ENCODE measurements around the gene AGAP1.
A peak's percentile ranks its signal among the peaks of the same experiment; 100 is the strongest.

AGAP1 gene

DNA sequence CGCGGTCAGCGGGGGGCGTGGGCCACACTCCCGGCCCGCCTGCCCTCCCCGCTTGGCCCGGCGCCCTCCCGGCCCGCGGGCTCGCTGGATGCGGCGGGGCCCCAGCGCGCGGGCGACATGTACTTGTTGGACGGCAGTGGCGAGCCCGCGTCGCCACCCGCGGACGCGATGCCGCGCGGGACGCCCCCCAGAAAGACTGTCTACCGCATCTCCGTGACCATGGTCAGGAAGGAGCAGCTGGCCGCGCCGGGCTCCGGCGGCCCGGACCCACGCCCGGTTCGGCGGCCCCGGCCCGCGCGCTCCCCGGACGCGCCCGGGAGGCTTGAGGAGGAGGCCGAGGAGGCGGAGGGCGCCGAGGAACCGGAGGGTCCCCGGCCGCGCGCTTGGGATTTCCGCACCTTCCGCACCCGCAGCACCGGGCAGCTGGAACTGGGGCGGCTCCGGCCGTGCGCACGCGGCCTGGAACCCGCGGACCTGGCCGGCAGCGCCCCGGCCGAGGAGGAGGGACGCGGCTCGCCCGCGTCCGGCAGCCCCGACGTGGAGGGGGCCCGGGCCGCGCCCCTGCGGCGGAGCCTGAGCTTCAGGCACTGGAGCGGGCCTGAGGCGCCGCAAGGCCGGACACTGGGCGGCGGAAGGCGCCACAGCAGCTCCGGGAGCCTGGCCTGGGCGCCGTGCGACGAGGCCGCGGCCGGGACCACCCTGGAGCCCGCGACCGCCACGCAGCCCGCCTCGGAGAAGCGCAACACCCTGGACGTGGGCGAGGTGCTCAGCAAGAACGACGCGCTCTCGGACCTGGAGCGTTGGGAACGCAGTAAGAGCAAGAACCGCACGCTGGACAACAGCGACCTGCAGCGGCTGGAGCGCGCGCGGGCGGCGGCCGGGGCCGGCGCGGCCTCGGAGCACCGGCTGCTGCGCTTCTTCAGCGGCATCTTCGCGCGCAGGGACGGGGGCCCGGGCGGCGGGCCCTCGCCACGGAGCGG is 176.4 kb downstream of the AGAP1 start:
- TF ChIP-seq, protein P1, sequence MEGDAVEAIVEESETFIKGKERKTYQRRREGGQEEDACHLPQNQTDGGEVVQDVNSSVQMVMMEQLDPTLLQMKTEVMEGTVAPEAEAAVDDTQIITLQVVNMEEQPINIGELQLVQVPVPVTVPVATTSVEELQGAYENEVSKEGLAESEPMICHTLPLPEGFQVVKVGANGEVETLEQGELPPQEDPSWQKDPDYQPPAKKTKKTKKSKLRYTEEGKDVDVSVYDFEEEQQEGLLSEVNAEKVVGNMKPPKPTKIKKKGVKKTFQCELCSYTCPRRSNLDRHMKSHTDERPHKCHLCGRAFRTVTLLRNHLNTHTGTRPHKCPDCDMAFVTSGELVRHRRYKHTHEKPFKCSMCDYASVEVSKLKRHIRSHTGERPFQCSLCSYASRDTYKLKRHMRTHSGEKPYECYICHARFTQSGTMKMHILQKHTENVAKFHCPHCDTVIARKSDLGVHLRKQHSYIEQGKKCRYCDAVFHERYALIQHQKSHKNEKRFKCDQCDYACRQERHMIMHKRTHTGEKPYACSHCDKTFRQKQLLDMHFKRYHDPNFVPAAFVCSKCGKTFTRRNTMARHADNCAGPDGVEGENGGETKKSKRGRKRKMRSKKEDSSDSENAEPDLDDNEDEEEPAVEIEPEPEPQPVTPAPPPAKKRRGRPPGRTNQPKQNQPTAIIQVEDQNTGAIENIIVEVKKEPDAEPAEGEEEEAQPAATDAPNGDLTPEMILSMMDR (conservative IDR thresholded peaks at IDR 0.05): peak; percentile 61
- peak overlapping the region; percentile 73 for H3K27ac ChIP-seq

DNA sequence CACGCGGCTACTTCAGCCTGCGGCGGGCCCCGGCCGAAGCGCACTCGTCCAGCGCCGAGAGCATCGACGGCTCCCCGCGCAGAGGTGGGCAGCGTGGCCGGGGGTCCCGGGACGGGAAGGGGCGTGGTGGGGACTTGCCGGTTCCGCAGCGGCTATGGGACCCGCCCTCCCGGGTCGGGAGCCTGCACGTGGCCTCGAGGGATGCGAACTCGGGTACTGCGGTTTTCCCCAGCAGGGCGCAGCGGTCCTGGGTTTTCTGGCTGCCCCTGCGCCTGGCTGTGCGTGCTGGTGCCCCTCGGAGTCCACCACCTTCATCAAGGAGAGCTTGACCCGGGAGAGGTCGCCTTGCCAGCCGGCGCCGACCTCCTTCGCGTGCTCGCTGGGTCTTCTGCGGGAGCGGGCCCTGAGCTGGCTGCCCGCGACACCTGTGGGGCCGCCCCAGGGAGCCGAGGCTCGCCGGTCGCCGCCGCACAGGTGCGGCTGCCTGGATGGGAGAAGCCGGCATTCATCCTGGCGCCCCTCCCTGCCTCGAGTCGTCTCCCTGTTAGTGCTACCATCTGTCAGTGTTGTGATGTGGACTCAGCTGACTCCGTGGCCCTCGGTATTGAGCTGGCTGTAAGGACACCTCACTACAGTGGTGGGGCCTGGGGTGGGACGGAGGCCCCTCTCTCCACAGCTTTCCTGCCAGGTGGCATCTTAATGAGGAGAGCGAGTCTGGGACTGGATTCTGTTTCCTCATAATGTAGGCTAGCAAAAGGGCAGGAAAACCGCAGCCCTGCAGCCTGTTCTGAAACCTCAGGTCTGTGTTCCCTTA is 177.3 kb downstream of the AGAP1 start:
- no peak overlapping the region; the same call in 1 of the 2 replicates for H3K27ac ChIP-seq
- TF ChIP-seq, protein P1 (conservative IDR thresholded peaks at IDR 0.05): 0 out of 2 replicates have a peak, but pooled peaks have one; percentile 9

DNA sequence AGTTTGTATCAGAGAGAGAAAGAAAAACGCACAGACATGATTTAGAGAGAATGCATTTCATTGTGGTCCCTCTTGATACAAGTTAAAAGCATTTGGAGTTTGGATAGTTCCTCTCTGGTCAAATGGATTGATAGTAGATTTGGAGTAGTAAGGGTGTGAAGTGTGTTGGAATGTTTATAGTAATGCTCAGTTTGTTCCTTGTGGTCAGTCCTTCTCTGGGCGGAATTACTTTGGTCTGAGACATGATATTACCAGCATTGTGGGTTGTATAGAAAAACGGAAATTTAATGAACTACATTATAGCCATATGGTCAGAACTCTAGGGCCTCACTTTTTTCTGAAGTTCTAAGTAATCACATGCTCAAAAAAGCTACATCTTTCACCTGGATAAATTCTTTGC is 178.9 kb downstream of the AGAP1 start:
- TF ChIP-seq, protein P1 (conservative IDR thresholded peaks at IDR 0.05): no peak

DNA sequence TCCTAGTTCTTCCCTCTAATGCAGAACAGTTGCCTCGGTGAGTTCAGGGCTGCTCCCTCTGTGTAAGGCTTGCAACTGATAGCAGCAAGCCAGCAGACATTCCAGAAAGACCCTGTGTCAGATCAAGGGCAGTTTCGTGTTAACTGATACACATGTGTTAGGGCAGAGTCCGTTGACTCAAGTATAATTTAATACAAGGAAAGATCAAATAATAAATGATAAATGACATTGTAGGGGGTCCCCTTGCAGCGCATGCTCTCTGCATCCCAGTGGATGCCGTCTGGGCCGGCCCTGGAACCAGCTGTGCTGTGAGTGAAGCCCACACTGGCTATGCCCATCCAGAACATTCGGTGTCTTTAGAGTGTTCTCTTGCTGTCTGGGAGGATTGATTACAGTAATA is 180.3 kb downstream of the AGAP1 start:
- TF ChIP-seq, protein P1 (conservative IDR thresholded peaks at IDR 0.05): no peak
- no peak overlapping the region for H3K27ac ChIP-seq

More for the DNA sequence above, 178.9 kb downstream of the AGAP1 start:
- no peak overlapping the region for H3K27ac ChIP-seq

DNA sequence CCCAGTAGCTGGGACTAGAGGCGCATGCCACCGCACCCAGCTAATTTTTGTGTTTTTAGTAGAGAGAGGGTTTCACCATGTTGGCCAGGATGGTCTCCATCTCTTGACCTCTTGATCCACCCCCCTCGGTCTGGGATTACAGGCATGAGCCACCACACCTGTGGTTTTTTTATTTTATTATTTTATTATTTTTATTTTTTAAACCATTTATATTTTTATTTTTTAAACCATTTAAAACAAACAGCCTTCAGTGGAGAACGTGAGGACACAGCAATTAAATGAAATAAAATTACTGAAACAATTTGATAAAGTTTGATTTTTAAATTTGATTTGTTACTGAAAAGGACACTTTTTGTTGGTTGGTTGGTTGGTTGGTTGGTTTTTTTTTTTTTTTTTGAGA is 181.0 kb downstream of the AGAP1 start:
- TF ChIP-seq, protein P1 (conservative IDR thresholded peaks at IDR 0.05): no peak
- no peak overlapping the region for H3K27ac ChIP-seq

DNA sequence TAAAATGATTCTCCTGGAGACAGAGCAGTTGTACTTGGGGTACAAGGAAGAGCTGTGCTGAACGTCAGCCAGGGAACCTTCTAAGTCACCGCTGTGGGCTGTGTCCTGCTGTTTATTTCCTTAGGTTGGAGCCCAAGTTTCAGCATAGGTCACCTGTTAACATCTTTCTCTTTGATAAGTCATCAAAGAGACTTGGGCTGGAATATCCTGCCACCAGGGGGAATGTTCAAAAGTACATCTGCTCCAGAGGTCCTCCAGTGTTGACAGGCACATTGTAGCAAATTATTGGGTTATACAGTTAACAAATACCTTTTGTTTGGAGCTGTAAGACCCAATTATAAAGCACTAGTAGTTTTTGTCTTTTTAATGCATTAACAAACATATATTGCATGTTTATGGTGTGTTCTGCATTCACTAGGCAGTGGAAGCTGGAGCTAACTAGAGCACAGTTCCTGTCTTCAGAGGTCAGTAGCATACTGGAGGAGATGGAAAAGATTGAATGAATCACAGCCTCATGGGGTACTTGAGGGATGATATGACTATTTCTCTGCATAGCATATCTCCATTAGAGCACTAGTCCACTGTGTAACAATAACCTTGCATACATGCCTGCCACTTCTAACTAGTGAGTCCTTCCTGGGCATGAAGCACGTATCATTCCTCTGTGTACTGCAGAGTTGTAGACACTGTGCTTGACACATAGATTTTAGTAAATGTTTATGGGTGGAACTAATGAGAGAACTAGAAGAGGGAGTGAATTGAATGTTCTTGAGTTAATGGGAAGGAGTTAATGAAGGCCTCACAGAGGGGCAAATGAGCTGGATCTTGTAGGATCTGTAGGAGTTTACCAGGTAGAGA is 182.1 kb downstream of the AGAP1 start:
- no peak overlapping the region for H3K27ac ChIP-seq
- TF ChIP-seq, protein P1 (conservative IDR thresholded peaks at IDR 0.05): 0 out of 2 replicates have a peak, but pooled peaks have one; percentile 12

All from VCaP (cell line).